KMS-11 (cell line): Measurements from ENCODE around the gene AHSA1.

ENCODE experiments used
- H2AFZ ChIP-seq: fragments of 200-600 bp; sonication (generic); 2 replicates; pipeline ENCODE4 v1.6.1; 2016; ENCODE audit warnings: antibody characterized with exemption, mixed run types, low read depth
- H3K27ac ChIP-seq: fragments of 200-600 bp; sonication (generic); 2 replicates; pipeline ENCODE4 v1.6.1; 2016; ENCODE audit warnings: mild to moderate bottlenecking, mixed run types
- H3K27me3 ChIP-seq: fragments of 200-600 bp; sonication (generic); 2 replicates; pipeline ENCODE4 v1.6.1; 2017; ENCODE audit warnings: mild to moderate bottlenecking, low read depth, mixed run types, moderate library complexity; ENCODE audit not compliant: insufficient read depth
- H3K36me3 ChIP-seq: fragments of 200-600 bp; sonication (generic); 2 replicates; pipeline ENCODE4 v1.6.1; 2017; ENCODE audit warnings: mild to moderate bottlenecking, mixed run types; ENCODE audit not compliant: insufficient read depth
- H3K4me1 ChIP-seq: fragments of 200-600 bp; sonication (generic); 2 replicates; pipeline ENCODE4 v1.6.1; 2016; ENCODE audit warnings: mild to moderate bottlenecking, low read depth, mixed run types; ENCODE audit not compliant: poor library complexity, severe bottlenecking
- H3K4me2 ChIP-seq: fragments of 200-600 bp; sonication (generic); 2 replicates; pipeline ENCODE4 v1.7.0; 2016; ENCODE audit warnings: mild to moderate bottlenecking, mixed run types
- H3K4me3 ChIP-seq: fragments of 200-600 bp; sonication (generic); IDR thresholded peaks from 2 replicates; pipeline ENCODE4 v1.6.1; 2017; ENCODE audit warnings: low read depth, low read length, mixed read lengths; ENCODE audit not compliant: insufficient read depth
- H3K79me2 ChIP-seq: fragments of 200-600 bp; sonication (generic); 2 replicates; pipeline ENCODE4 v1.6.1; 2016; ENCODE audit warnings: low read depth, mixed run types; ENCODE audit not compliant: insufficient read depth
- H3K9ac ChIP-seq: fragments of 200-600 bp; sonication (generic); 2 replicates; pipeline ENCODE4 v1.6.1; 2016; ENCODE audit warnings: mild to moderate bottlenecking, mixed run types
- H4K20me1 ChIP-seq: fragments of 200-600 bp; sonication (generic); 2 replicates; pipeline ENCODE4 v1.6.1; 2016; ENCODE audit warnings: mild to moderate bottlenecking, mixed run types; ENCODE audit not compliant: insufficient read depth
- TF ChIP-seq, protein P1 (sequence below): fragments of 200-600 bp; sonication (generic); conservative IDR thresholded peaks from 2 replicates; pipeline ENCODE4 v1.6.1; 2017; ENCODE audit warnings: low read depth, mild to moderate bottlenecking, antibody characterized with exemption, low read length, moderate library complexity, mixed read lengths

AHSA1 gene

DNA sequence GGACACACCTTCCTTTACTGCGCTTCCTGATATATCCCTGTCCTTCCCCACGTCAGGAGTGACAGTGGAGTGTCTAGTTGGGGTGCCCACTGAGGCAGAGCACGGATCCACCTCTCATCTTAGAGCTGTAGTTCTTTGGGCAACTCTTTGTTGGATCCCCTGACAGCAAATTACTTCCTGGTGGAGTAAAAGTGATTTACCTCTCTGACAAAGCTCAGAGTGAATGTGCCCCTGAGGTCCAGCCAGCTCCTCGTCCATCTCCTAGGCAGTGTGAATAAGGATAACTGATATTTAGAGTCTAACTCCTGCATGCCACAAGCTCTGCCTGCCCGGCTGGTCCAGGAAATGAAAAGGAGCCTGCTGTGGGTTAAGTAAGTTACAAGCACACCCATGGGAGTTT, 16.0 kb downstream of the AHSA1 start:
- Histone ChIP-seq H3K4me1 (no peaks in the 10 kb centered on the region), H3K4me2 (no peak overlapping the region), H3K79me2 (no peaks in the 10 kb centered on the region), H3K27me3 (no peaks in the 10 kb centered on the region), H3K36me3 (no peaks in the 10 kb centered on the region), H3K4me3 (no peak overlapping the region), H3K27ac (no peak overlapping the region), H3K9ac (no peak overlapping the region), H2AFZ (no peak overlapping the region), H4K20me1 (no peaks in the 10 kb centered on the region)
- TF ChIP-seq, protein P1, sequence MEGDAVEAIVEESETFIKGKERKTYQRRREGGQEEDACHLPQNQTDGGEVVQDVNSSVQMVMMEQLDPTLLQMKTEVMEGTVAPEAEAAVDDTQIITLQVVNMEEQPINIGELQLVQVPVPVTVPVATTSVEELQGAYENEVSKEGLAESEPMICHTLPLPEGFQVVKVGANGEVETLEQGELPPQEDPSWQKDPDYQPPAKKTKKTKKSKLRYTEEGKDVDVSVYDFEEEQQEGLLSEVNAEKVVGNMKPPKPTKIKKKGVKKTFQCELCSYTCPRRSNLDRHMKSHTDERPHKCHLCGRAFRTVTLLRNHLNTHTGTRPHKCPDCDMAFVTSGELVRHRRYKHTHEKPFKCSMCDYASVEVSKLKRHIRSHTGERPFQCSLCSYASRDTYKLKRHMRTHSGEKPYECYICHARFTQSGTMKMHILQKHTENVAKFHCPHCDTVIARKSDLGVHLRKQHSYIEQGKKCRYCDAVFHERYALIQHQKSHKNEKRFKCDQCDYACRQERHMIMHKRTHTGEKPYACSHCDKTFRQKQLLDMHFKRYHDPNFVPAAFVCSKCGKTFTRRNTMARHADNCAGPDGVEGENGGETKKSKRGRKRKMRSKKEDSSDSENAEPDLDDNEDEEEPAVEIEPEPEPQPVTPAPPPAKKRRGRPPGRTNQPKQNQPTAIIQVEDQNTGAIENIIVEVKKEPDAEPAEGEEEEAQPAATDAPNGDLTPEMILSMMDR: no peak

DNA sequence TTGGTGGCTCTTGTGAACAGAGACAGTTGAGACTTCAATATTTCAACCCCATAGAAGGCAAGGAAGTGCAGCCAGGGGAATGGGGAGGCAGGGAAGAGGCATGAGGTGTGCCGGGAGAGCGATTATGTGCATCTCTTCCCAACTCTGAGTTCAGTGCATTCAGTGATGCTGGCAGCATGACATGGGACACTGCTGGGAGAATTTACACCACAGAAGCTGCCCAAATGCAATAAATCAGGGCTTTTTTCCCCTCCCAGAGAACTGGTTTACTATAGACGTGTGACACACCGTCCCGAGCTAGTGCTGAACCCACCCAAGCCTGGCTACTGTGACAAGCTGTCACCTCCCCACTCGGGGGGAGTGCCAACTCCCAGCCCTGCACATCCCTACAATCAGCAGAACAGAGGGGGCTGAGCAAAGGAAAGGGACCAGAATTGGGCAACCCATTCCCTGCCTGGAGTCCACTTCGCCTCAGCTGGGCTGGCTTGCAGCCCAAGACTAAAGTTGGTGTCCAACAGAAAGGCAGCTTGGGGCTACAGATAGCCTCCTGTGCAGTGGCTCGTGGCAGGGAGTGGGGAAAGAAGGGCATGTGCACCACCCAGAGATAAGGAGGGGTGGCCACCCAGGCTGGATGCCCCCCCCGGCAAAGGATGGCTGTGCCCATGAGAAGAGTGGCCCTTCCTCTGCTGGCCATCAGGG, 16.7 kb downstream of the AHSA1 start:
- no peak overlapping the region for H2AFZ ChIP-seq
- H3K27me3 ChIP-seq: no peaks in the 10 kb centered on the region
- no peaks in the 10 kb centered on the region for H3K4me1 ChIP-seq
- no peaks in the 10 kb centered on the region for H3K79me2 ChIP-seq
- H3K27ac ChIP-seq: no peak overlapping the region
- H3K9ac ChIP-seq: no peak overlapping the region
- no peaks in the 10 kb centered on the region for H4K20me1 ChIP-seq
- H3K36me3 ChIP-seq: no peaks in the 10 kb centered on the region
- no peak overlapping the region for H3K4me2 ChIP-seq
- H3K4me3 ChIP-seq: no peak overlapping the region
- TF ChIP-seq, protein P1: no peak

DNA sequence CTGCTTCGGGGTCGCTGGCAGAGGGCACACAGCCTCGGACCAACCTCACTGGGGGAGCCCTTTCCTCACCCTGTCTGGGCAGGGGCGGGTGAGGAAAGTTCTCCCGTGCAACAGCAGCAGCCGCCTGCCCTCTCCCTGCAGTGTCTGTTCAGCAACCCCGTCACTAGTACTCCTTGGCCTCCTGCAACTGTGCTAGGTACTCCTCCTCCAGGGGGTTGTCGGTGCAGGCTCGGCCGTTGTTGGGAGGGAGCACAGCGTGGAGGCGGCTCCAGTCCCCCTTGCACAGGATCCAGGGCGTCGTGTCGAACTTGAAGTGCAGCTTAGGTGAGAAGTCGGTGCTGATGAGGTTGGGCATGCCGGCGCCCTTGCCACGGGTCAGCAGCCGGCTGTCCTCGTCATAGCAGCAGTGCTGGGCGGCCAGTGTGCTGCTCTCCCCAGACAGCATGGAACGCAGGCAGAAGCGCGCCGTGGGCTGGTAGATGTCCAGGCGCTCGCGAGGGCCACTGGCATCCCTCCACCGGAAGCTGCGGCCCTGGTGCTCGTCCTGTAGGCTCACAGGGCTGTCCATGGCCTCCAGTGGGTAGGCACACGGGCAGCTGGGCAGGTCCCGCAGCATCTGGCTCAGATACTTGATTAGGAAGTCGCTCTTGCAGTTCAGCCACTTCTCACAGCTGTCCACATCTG, 17.7 kb downstream of the AHSA1 start:
- Histone ChIP-seq H3K9ac (no peak overlapping the region), H3K4me2 (no peak overlapping the region), H3K4me3 (no peak overlapping the region), H3K79me2 (no peaks in the 10 kb centered on the region), H4K20me1 (no peaks in the 10 kb centered on the region), H3K27me3 (no peaks in the 10 kb centered on the region), H3K4me1 (no peaks in the 10 kb centered on the region), H3K36me3 (no peaks in the 10 kb centered on the region), H2AFZ (no peak overlapping the region), H3K27ac (no peak overlapping the region)
- TF ChIP-seq, protein P1: no peak

DNA sequence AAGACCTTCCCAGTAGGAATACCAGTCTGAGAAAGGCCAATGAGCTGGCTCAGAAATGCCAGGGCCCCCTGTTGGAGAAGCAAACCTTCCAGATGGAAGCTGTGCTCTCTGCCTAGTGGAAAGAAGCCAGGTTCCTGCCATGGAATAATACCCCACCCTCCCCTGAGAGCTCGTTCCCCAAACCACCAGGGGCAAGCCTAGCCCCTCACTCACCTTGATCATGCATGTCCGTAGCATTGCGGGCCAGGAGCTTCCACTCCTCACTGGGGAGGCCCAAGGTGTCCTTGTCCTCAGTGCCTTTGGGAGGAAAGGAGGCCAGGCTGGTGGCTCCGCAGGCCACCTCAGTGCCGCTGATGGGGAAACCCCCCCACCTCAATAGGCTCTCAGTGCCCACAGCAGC, 20.1 kb downstream of the AHSA1 start:
- Histone ChIP-seq H4K20me1 (no peaks in the 10 kb centered on the region), H3K9ac (no peak overlapping the region), H3K79me2 (no peaks in the 10 kb centered on the region), H3K27me3 (no peaks in the 10 kb centered on the region), H3K4me2 (no peak overlapping the region), H3K36me3 (no peaks in the 10 kb centered on the region), H3K4me3 (no peak overlapping the region), H2AFZ (no peak overlapping the region), H3K27ac (no peak overlapping the region), H3K4me1 (no peaks in the 10 kb centered on the region)
- TF ChIP-seq, protein P1: no peak
